Measurements from ENCODE around the gene DCTN1. TPM values are rescaled to one million over a fixed set of nuclear protein-coding genes. Genes with fewer than 3 reads are reported as not detected.

The DCTN1 gene
- total and polyA plus RNA-seq, 2 donors (not counting 1 experiment from before 2014, with no cell fraction given): 46.7 to 143 TPM

DNA sequence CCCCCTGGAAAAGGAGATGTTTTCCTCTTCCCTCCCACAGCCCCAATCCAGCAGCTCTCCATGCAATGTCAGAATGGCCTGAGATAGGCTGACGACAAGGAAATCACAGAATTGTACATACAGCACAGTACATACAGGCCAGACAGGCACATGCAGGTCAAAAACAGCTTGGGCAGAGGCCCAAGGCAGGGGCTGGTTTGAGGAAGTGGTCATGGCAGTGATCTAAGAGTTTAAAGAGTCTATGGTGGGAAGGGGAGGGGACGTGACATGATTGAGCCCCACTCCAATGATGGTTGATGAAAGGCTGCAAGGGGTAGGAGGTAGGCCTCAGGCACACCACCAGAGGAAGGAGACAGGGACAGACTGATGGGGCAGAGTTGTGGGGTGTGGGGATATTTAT, 4.3 kb downstream of the DCTN1 start:
- intact Hi-C loops (cut with micrococcal nuclease): no loop called here
- Mint-ChIP-seq H3K27ac (no peak overlapping the region), H3K4me3 (no peak overlapping the region), H3K4me1 (peaks cover 14% of the 10 kb centered on the region), H3K9me3 (ENCODE audit: insufficient read depth) (no peaks in the 10 kb centered on the region), H3K27me3 (no peaks in the 10 kb centered on the region)
- no peak for ATAC-seq (ENCODE audit: low read depth)
- H3K27me3 ChIP-seq (replicated peaks in 1 of 4; ENCODE audit: control extremely low read depth in 1 of 4, control insufficient read depth in 3 of 4, insufficient read depth in 4 of 4, low read length in 3 of 4): no peaks in the 10 kb centered on the region
- TF ChIP-seq EZH2 (IDR thresholded peaks at IDR 0.05; ENCODE audit: borderline replicate concordance, insufficient read depth, low read depth, low read length, poor library complexity, severe bottlenecking) (no peak), CTCF (IDR thresholded peaks at IDR 0.05) (no peak)
- ChIA-PET CTCF (interaction anchor here (3.4 kb wide), 1 partner anchor 41 kb away, joined by 10 read pairs; no protein-coding TSS in a partner anchor), POLR2A (no interaction called here)
- no peak overlapping the region for H3K4me2 ChIP-seq (replicated peaks; ENCODE audit: low read depth, low read length, poor library complexity, severe bottlenecking)
- H3K36me3 ChIP-seq (replicated peaks in 1 of 2; ENCODE audit: control extremely low read depth in 1 of 2, control insufficient read depth in 1 of 2, extremely low read depth in 1 of 2, insufficient read depth in 2 of 2, low read length in 1 of 2): peaks cover 3 to 47% of the 10 kb centered on the region in 2 experiments
- peaks cover 19% of the 10 kb centered on the region for H3K79me2 ChIP-seq (ENCODE audit: control insufficient read depth, insufficient read depth, low read length)
- H3K4me3 ChIP-seq (ENCODE audit: control extremely low read depth in 1 of 5, extremely low read depth in 1 of 5, insufficient read depth in 1 of 5, low read depth in 2 of 5, low read length in 4 of 5): no peak overlapping the region
- peaks cover 53% of the 10 kb centered on the region for H4K20me1 ChIP-seq (ENCODE audit: control insufficient read depth, insufficient read depth, low read length, poor library complexity, severe bottlenecking)
- no peak for DNase-seq
- 69% methylated on average over 1 of the region's 2 CpGs for WGBS (ENCODE audit: insufficient coverage)
- H3K9me3 ChIP-seq (ENCODE audit: control extremely low read depth in 1 of 3, control insufficient read depth in 2 of 3, insufficient read depth in 1 of 3, low read length in 2 of 3): no peaks in the 10 kb centered on the region
- no peak overlapping the region for H3K27ac ChIP-seq (ENCODE audit: low read length in 2 of 2)
- no peak overlapping the region for H2AFZ ChIP-seq (ENCODE audit: insufficient read depth, low read depth, low read length, poor library complexity, severe bottlenecking)
- peaks cover 10 to 13% of the 10 kb centered on the region in 2 donors for H3K4me1 ChIP-seq (ENCODE audit: control insufficient read depth in 2 of 2, insufficient read depth in 2 of 2, low read length in 2 of 2)
- no peak overlapping the region for H3K9ac ChIP-seq (ENCODE audit: low read length)

GRCh38 chr2:74374509-74375205, 5.5 kb downstream of the DCTN1 start:
- ChIA-PET POLR2A (no interaction called here), CTCF (interaction anchor here (1.3 to 3.4 kb wide), 2 partner anchors 40 to 158 kb away, joined by 3 to 10 read pairs; no protein-coding TSS in a partner anchor)
- no peak overlapping the region for H3K4me3 Mint-ChIP-seq
- TF ChIP-seq CTCF (IDR thresholded peaks at IDR 0.05) (no peak), EZH2 (IDR thresholded peaks at IDR 0.05; ENCODE audit: borderline replicate concordance, insufficient read depth, low read depth, low read length, poor library complexity, severe bottlenecking) (no peak)
- no peak for DNase-seq
- peaks cover 41% of the 10 kb centered on the region for H4K20me1 ChIP-seq (ENCODE audit: control insufficient read depth, insufficient read depth, low read length, poor library complexity, severe bottlenecking)
- H3K9me3 ChIP-seq (ENCODE audit: control extremely low read depth in 1 of 3, control insufficient read depth in 2 of 3, insufficient read depth in 1 of 3, low read length in 2 of 3): no peaks in the 10 kb centered on the region
- intact Hi-C loops (cut with micrococcal nuclease): no loop called here
- no peak overlapping the region for H3K4me2 ChIP-seq (replicated peaks; ENCODE audit: low read depth, low read length, poor library complexity, severe bottlenecking)
- no peaks in the 10 kb centered on the region for H3K9me3 Mint-ChIP-seq (ENCODE audit: insufficient read depth)
- H3K27ac Mint-ChIP-seq: no peak overlapping the region
- no peak for ATAC-seq (ENCODE audit: low read depth)
- H2AFZ ChIP-seq (ENCODE audit: insufficient read depth, low read depth, low read length, poor library complexity, severe bottlenecking): no peak overlapping the region
- H3K36me3 ChIP-seq (replicated peaks in 1 of 2; ENCODE audit: control extremely low read depth in 1 of 2, control insufficient read depth in 1 of 2, extremely low read depth in 1 of 2, insufficient read depth in 2 of 2, low read length in 1 of 2): peaks cover 3 to 59% of the 10 kb centered on the region in 2 experiments
- H3K27me3 Mint-ChIP-seq: no peaks in the 10 kb centered on the region
- peaks cover 3% of the 10 kb centered on the region for H3K4me1 Mint-ChIP-seq
- no peaks in the 10 kb centered on the region for H3K27me3 ChIP-seq (replicated peaks in 1 of 4; ENCODE audit: control extremely low read depth in 1 of 4, control insufficient read depth in 3 of 4, insufficient read depth in 4 of 4, low read length in 3 of 4)
- no peak overlapping the region for H3K27ac ChIP-seq (ENCODE audit: low read length in 2 of 2)
- peaks cover 7% of the 10 kb centered on the region for H3K79me2 ChIP-seq (ENCODE audit: control insufficient read depth, insufficient read depth, low read length)
- peaks cover 0 to under 1% of the 10 kb centered on the region in 2 donors for H3K4me1 ChIP-seq (ENCODE audit: control insufficient read depth in 2 of 2, insufficient read depth in 2 of 2, low read length in 2 of 2)
- H3K9ac ChIP-seq (ENCODE audit: low read length): no peak overlapping the region
- WGBS (ENCODE audit: insufficient coverage): 96% methylated on average over 19 of the region's 19 CpGs
- no peak overlapping the region for H3K4me3 ChIP-seq (ENCODE audit: control extremely low read depth in 1 of 5, extremely low read depth in 1 of 5, insufficient read depth in 1 of 5, low read depth in 2 of 5, low read length in 4 of 5)

Data from B cell (primary cell).